SK-N-DZ (cell line): ENCODE measurements around the gene RTN4RL2. TPM values are rescaled to one million over a fixed set of nuclear protein-coding genes. Genes with fewer than 3 reads are reported as not detected.

ENCODE experiments used
- DNase-seq: peaks from one replicate; pipeline ENCODE4 v3.0.0-alpha.2; 2015; ENCODE audit warnings: low spot score
- polyA plus RNA-seq, 2 experiments: library from polyadenylated mRNA; depleted of rRNA; stranded (reverse); fragments of >200 nt; gene quantifications; 2 replicates each; pipeline ENCODE4 v1.2.3, GENCODE V29; 2014

RTN4RL2 gene
- 8.5 and 10.4 TPM in 2 replicates for polyA plus RNA-seq (2014; cell fraction: cytosol; rRNA removed)
- 1.5 and 3.7 TPM in 2 replicates for polyA plus RNA-seq (2014; cell fraction: nucleus; rRNA removed)

DNA sequence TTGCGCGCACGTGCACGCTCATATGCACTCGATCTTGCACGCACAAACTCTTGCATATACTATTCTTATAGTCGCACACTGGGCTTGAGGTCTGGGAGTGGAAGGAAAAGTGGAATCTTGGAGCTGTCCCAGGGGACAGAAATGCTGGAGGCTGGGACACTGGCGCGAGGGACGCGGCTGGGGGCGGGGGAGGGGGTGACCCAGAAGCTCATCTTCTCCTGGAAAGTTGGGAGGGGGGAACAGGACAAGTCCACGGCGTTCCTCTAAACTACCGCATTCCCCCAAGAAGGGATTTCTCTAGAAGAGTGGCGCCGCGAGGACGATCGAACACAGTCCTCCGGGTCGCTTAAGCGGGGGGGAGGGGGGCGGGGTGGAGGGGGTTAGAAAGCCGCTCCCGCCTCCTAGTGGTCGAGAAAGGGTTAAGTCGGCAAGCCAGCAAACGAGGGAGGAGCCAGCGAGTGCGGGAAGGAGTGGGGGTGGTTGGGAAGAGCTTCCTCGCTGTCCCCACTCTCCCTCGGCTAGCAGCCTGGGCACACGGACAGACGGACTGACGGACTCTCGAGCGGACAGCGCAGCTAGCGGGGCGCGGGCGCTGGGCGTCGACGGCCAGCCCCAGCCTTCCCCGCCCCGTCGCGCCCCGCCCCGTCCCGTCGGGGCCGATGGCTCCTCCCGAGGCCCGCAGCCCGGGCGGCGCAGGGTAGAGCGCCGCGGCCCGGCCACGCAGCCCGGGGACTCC lies at the start of gene RTN4RL2:
Gene RTN4RL2 (plus strand): TSS at position 507 of the 736 bp plus-strand sequence. CDS start 338 bp downstream, outside the sequence.
- peak; percentile 85 for DNase-seq

DNA sequence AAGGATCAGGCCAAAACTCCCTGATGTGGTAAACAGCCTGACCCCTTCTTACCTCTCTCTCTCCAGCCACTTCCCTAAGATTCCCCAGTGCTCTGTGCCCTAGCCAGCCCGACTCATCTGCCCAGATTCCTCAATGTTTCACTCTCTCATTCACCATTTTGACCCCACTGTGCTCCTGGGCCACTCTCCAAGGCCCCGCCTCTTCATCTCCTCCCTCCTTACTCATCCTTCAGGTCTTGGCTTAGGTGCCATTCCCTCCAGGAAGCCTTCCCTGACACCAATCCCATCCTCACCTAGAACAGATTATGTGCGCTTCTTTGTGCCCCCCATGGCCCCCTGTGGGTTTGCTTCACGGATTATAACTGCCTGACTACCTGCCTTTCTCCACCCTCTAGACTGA lies 46.6 kb upstream of the RTN4RL2 start:
- DNase-seq: no peak

DNA sequence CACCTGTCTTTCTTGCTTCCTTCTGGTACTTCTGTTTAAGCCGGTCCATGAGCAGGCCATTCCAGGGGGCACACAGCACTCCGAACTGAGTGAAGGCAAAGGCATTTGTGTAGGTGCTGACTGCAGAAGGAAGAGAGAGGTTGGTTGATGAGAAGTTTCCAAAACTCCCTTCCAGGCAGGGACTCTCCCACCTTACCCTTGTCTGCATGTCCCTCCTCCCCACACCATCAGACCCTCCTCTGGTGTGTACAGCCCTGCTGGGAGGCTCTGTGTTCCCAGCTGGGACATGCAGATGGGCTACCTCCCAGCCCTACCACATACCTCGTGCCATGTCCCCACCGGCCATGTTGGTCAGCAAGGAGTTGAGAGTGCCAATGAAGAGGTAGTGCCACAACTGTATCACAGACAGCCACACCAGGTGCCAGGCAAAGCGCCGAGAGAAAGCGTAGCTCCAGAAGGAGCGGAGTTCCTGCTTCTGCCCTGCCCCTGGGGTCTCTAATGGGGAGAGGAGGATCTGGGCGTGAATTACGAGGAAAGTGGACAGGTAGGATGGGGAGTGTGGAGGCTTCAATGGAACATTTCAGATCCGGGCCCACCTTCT lies 45.6 kb upstream of the RTN4RL2 start:
- no peak for DNase-seq

DNA sequence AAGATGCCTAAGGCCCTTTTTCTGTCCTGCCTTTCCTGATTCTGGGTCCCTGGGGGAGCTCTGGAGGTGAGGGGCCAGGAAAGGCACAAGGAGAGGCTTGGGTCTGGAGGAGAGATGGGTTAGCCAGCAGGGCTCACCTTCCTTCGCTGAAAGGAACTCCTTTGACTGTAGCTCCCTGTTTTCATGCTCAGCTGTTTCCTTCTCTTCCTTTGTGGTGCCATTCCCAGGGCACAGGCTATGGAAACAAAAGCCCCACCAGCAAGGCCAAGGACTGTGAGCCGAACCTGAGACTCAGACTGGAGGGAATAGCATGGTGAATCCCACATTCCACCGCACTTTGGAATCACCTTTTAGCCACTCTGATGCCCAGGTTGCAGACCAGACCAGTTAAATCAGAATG lies 43.9 kb upstream of the RTN4RL2 start:
- DNase-seq: no peak

DNA sequence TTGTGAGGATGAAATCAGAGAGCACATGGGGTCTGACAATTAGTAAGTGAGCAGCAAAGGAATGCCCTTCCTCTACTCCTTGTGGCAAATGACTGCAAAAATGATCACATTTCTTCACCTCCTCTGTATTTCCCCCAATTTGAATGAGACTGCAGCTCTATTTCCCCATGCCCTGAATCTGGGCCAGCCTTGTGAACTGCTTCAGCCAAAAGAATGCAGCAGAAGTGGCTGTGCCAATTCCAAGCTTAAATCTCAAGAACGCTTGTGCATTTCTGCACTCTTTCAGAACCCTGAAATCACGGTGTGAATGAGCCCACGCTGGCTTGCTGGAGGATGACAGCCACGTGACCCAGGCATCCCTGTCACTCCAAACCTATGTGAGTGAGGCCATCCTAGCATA lies 43.3 kb upstream of the RTN4RL2 start:
- no peak for DNase-seq

DNA sequence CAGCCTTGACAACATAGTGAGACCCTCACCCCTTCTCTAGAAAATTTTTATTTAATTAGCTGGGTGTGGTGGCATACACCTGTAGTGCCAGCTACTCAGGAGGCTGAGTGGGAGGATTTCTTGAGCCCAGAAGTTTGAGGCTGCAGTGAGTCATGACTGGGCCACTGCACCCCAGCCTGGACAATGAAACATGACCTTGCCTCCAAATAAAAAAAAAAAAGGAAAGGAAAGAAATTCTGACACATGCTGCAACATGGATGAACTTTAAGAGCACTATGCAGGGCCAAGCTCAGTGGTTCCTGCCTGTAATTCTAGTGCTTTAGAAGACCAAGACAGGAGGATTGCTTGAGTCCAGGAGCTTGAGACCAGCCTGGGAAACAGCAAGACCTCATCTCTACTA lies 42.2 kb upstream of the RTN4RL2 start:
- DNase-seq: no peak

DNA sequence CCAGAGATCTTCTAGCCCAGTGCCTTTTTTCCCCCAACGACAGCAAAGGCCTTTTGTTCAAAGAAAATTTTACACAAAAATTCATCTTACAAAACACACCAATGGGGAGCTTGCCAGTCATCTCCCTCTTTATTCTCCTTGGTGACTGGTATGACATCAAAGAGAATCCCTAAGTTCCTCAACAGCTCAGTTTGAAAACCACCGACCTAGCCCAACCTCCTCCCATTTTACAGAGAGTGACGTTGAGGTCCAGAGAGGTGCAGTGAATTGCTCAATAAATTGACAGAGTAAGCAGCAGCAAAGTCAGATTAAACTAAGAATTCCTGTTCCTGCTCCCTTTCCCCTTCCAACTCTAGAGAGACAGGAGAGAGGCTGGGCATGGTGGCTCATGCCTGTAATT lies 41.2 kb upstream of the RTN4RL2 start:
- DNase-seq: no peak

DNA sequence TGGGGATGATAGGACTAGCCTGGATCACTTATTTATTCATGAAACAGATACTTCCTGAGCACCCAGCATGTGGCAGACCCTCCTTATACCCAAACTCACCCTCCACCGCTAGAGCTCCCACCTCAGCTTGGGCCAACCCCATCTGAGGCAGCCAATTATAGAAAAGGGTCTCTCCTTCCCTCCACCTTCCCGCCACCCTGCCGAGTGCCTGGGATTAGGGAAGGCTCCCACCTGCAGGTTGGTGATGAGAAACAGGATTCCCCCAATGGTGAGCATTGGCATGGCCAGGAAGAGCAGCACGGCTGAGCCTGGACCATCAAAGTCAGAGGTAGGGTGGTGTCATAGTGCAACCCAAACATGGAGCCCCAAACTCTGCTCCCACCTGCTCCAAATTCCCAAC lies 39.3 kb upstream of the RTN4RL2 start:
- DNase-seq: no peak

DNA sequence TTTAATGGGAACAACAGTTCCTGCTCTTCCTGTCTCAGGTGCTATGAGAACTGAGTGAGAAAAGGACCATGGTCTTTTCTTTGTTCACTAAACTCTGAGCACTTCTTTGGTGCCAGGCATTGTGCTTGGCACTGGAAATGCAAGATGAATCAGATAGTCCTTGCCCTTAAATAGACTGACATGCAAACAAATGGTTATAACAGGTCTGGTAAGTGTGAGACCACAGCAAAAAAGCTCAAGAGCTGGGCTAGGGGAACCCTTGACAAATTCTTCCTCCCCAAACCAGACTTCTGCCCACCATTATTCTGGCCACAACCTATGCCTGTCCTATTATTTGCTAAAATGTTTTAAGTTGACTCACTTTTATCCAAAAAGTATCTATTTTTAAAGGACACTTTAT lies 38.5 kb upstream of the RTN4RL2 start:
- no peak for DNase-seq

DNA sequence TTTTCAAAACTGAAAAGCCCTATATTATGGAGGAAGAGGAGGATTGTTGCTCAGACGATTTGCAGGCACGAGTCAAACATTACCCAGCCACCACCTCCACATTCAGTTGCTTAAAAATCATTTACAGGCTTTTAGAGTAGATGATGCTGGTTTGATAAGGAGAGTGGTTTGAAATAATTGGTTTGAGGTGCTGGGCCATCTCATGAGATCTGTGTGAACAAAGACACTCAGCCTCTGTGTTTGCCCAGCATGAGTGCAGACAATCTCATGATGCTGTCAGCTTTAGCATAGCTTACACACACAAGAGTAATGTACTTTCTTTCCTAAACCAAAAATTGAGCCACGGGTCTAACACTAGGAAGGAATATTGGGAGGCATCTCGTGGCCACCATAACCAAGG lies 37.7 kb upstream of the RTN4RL2 start:
- peak; percentile 89 for DNase-seq

DNA sequence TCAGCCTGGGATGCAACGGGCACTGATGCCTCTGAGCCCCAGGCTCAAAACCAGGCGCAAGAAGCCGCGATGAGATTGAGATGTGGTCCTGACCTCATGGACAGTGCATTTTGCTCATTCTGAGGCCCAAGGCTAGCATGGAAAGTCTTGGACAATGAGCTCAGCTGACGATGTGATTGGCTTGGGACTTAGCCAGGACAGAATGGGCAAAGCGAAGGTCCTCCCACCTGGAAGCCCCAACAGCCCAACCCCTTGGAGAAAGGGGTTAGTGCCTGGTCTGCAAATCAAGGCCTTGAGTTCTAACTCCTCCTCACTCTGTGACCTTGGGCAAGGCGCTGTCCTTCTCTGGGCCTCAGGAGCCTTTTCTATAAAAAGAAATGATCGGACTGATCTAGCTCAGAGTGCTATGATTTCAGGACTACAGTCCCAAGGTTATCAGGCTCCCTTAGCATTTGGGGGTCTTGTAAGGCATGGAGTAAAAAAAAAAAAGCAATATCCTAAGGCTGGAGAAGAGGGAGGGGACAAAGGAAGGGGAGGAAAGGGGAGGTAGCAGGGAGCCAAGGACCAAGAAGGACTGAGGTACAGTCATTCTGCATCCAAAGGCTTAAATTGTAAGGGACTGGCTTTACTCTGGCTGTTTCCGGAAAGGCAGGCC lies 36.1 kb upstream of the RTN4RL2 start:
- no peak for DNase-seq

DNA sequence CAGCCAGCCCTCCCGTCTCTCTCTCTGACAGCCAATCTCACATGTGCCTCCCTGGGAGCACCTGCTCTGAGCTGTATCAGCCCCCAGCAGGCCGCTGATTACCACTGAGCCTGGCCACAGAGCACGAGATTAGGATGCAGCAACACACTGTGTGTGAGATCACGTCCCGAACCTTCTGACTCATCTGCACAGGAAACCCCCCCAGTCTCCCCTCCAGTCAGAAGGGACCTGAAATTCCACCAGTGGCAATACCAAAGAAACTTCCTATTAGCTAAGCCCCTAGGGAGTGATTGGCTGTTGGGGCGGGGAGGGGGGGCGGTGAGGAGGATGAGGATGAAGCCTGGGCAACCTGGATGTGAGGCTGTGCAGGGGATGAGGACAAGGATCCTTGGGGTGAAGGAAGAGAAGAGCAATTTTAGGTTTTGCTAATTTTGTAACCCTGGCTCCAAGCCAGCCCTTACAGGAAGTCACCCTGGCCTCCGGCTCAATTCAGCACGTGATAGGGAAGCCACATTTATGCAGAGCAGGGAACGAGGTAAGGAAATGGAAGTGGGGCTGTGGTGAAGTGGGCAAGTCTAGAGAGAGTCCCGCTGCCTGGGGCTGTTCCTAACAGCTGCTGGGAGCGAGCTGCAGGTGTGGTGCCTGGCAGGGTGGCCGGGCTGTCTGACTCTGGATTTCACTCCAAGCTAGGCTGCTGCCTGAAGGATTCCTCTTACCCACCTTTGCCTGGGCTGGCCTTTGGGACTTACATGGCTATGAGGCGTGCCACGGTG lies 35.4 kb upstream of the RTN4RL2 start:
- DNase-seq: peak; percentile 57

DNA sequence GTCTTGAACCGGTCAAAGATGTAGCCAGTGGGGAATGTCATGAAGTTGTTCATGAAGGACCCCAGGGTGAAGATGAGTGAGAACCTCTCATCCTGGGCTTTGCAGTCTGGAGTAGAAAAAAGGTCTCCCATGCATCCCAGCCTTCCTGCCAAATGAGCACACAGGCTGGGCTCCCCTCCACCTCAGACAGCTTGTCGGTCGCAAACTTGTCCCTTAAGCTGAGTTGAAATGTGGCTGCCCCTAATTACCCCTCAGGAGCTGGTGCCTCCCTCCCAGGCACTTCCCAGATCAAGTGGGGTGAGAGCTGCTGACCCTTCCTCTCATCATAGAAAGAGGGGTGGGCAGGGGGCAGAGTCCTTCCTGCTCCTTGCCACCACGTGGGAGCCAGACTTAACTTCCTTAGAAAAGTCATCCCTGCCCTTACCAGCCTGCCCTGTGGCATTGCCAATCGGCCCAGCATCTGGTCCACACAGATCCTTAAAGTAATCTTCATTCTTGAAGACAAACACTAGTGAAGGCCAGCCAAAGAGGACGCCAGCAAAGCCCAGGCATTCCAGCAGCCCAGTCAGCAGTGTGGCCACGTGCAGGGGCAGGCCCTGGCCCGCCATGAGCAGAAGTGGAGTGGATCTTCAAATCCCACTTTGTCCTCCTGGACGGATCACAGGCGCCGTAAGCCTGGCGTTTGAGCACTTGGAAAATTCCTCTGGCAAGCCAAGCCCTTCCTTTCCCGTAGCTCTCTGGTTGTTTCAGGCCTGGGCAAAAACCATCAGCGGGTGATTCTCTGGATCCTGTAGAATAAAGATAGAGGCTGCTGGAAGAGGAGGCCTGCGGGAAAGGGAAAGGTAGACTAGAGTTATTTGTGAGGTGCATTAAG lies 34.5 kb upstream of the RTN4RL2 start:
- no peak for DNase-seq

DNA sequence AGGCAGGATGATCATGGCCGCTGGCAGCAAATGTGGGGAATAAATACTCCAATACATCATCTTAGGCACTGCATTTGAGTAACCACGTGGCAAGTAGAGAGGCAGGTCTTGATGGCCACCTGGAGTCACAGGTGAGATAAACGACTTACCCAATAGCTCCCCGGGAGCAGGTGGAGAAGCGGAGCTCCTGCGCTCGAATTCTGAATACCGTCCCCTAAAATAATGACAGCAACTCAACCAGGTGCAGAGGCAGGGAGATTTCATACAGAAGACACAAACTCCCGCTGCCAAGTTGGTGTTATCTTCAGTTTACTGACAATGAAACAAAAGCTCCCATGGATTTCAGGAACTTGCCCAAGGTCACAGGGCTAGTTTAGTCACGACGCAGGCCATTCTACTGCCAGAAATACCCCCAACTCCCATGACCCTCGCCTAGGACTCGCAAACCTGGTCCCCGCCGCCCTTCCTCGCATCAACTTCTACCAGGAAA lies 33.8 kb upstream of the RTN4RL2 start:
- DNase-seq: no peak

DNA sequence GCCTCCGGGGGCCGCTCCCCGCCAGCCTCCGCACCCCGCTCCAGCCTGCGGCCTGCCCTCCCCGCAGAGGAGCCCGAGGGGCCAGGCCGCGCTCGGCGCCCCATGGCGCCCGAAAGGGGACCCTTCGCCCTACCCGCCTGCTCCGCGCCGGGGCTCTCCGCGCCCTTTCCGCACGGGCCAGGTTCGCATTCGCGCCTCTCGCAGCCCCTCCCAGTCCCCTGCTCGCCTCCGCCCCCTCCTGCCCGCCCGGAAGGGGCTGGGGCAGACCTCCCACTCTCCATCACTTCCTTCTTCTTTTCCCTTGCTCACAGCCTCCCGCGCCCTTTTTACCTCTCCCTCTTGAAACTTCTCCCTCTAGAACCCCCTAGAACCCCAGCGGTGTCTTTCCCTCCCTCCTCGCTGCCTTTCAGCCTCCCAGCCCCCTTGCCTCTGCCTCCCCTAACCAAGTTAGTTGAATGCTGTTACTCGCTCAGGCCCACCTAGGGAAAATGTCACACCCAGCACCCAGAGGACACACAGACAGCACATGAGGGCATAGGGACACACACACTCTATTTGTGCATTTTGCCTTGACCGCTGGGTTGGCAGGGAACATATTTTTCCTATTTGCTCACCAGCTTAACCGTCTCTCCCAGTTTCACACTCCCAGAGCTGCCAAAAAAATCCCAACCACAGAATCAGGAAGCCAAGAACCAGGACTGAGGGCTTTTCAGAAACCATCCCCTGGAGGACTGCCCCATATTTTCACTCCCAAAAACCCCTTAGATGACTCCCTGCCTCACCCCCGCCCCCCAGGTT lies 33.2 kb upstream of the RTN4RL2 start, which contains the start of gene SLC43A3:
Gene SLC43A3 (minus strand): TSS at position 193 of the 798 bp plus-strand sequence. CDS start 949 bp downstream, outside the sequence.
- peak; percentile 67 for DNase-seq

DNA sequence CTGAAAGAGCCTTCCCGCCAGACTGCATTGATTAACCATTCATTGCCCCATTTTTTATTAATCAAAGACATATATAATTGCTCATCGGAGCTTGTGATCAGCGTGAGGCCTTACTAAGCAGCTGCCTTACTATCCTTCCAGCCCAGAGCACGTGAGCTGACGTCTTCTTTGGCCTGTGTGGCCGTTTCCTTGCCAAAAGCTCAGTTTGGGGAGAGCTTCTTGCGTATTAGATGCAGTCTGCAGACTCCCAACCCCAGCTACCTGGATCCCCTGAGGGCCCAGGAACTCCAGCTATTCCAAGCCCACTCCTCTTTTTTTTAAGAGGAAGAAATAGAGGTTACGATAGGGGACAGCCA lies 32.6 kb upstream of the RTN4RL2 start:
- DNase-seq: no peak

DNA sequence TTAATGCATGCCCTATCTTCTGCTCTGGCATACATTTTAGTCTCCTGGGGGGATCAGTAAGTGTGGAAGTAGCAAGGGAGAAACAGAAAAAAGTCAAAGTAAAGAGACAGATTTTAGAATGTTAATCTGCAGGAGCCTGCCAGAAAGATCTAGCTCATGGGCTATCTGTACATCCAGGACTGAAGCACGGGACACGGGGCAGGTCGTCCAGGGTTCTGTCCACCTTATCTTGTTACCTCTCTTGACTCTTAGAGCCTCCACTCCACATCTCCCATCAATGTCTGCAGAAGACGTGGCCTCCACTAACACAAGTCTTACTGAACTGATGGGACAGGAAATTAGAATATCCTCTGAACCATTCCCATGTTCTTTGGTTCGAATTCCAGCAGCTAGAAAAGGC lies 31.7 kb upstream of the RTN4RL2 start:
- no peak for DNase-seq

DNA sequence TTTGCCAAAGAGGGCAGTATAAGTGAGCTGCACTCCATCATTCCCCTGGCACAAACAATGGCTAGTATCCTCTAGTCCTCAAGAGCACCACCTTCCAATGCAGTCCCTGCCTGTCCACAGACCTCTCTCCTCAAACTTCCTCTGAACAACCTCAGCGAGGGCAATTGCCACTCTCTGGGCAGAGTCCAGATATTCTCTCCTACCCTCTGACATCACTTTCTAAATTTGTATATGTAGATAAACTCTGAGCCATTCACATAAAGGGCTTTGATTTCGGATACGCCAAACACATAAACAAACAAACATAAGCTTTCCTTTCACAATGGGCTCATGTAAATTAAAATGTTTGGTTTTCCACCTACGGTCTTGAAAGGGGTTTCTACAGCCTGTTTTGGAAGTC lies 30.4 kb upstream of the RTN4RL2 start:
- DNase-seq: no peak

DNA sequence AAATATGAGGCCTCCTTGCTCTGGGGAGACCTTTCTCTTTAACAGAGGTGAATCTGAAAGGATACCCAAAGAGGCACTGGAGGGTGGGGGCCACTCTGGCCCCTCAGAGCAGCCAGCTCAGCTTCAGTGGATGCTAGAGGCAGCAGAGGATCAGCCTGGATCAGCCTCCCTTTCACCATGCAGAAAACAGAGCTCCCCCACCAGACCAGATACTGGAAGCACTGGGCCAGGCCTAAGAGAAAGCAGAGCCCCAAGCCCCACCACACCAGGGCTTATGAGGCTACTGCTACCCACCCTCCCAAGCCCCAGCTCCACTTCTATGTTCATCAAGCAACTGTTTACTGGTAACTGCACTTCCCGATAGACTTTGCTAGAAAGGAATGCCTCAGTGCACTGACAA lies 29.4 kb upstream of the RTN4RL2 start:
- no peak for DNase-seq

DNA sequence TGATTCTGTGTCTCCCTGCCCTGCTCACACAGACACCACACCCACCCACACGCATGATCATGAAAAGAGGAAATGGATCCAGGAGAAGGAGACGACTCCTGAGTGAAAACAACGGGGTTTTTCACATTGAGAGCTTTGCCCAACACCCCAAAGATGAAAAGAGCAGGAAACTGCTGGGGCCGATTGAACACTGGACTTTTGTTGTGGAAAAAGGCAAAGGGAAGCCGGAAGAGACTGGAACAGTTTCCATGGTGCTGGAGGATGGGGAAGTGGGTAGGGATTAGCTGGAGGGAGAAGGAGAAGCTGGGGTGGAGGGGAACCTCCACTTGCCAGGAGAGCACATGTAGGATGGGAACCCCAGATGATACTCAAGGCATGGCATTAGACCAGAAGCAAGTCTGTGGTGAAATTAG lies 28.2 kb upstream of the RTN4RL2 start:
- no peak for DNase-seq
